Hepatocyte (in vitro differentiated cells): ENCODE data around the gene SLC44A1.

Experiments used
- EZH2 ChIP-seq: fragments of 200-600 bp; sonication (generic); IDR thresholded peaks from 2 replicates; pipeline ENCODE4 v1.6.1; 2016; ENCODE audit warnings: antibody characterized with exemption, mild to moderate bottlenecking, borderline replicate concordance
- EZH2phosphoT487 ChIP-seq: fragments of 200-600 bp; sonication (generic); IDR thresholded peaks from one replicate; pipeline ENCODE4 v1.6.1; 2018; ENCODE audit warnings: antibody characterized with exemption, mild to moderate bottlenecking, low read depth, moderate library complexity; ENCODE audit not compliant: unreplicated experiment, severe bottlenecking
- TF ChIP-seq, protein P1 (sequence below): fragments of 200-600 bp; sonication (generic); IDR thresholded peaks from 2 replicates; pipeline ENCODE4 v1.5.1; 2016; ENCODE audit warnings: antibody characterized with exemption, mild to moderate bottlenecking; ENCODE audit not compliant: poor library complexity

DNA sequence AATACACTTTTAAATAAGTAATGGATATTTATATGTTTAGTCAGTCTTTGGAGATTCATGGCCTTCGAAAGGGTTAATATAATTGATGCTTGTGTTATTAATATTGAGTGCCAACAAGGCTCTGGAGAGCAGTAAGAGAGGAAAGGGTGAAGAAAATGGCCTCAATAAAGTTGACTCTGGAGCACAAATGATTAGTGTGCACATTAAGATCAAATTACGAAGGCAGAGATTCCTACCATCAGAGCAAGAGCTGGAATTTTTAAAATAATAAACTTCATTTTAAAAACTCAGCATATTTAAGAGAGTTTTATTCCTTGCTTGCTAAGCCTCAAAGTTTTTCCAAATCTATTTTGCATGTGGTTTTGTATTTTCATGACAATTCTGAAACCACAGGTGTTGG is 14.8 kb downstream of the SLC44A1 start:
- TF ChIP-seq EZH2, result no peak
- TF ChIP-seq, protein P1, sequence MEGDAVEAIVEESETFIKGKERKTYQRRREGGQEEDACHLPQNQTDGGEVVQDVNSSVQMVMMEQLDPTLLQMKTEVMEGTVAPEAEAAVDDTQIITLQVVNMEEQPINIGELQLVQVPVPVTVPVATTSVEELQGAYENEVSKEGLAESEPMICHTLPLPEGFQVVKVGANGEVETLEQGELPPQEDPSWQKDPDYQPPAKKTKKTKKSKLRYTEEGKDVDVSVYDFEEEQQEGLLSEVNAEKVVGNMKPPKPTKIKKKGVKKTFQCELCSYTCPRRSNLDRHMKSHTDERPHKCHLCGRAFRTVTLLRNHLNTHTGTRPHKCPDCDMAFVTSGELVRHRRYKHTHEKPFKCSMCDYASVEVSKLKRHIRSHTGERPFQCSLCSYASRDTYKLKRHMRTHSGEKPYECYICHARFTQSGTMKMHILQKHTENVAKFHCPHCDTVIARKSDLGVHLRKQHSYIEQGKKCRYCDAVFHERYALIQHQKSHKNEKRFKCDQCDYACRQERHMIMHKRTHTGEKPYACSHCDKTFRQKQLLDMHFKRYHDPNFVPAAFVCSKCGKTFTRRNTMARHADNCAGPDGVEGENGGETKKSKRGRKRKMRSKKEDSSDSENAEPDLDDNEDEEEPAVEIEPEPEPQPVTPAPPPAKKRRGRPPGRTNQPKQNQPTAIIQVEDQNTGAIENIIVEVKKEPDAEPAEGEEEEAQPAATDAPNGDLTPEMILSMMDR, result no peak
- TF ChIP-seq EZH2phosphoT487, result no peak
